BLaER1 treated with 17β-estradiol and CSF1 and Interleukin-3, amounts not matched to agents 10 nM and 100 nM (cell line): ENCODE measurements around the gene ATG10.

Experiments used
- H3K27ac ChIP-seq, 11 experiments: shearing (Covaris generic); formaldehyde crosslinking; 2 replicates each; pipeline ENCODE4 v1.8.1; 2022
- H3K27me3 ChIP-seq, 11 experiments: shearing (Covaris generic); formaldehyde crosslinking; 2 replicates each; pipeline ENCODE4 v1.8.1; 2022
- H3K36me3 ChIP-seq, 11 experiments: shearing (Covaris generic); formaldehyde crosslinking; 2 replicates each; pipeline ENCODE4 v1.8.1; 2022
- H3K4me1 ChIP-seq, 10 experiments: shearing (Covaris generic); formaldehyde crosslinking; 2 replicates each; pipeline ENCODE4 v1.8.1; 2022
- H3K4me2 ChIP-seq, 11 experiments: shearing (Covaris generic); formaldehyde crosslinking; 2 replicates each; pipeline ENCODE4 v1.8.1; 2022
- H3K4me3 ChIP-seq, 10 experiments: shearing (Covaris generic); formaldehyde crosslinking; 2 replicates each; pipeline ENCODE4 v1.8.1; 2022
- H3K9ac ChIP-seq, 11 experiments: shearing (Covaris generic); formaldehyde crosslinking; 2 replicates each; pipeline ENCODE4 v1.8.1; 2022
- H3K9me3 ChIP-seq, 11 experiments: shearing (Covaris generic); formaldehyde crosslinking; replicated peaks in 1 of 11; 2 replicates each; pipeline ENCODE4 v1.8.1; 2022
- H4K20me1 ChIP-seq, 11 experiments: shearing (Covaris generic); formaldehyde crosslinking; 2 replicates each; pipeline ENCODE4 v1.8.1; 2022
- Cebpa-rat ChIP-seq, 11 experiments: shearing (Covaris generic); IDR thresholded peaks; 2 replicates each; pipeline ENCODE4 v1.8.1; 2022

The ATG10 gene

GRCh38 chr5:82158755-82159413 lies 187.1 kb downstream of the ATG10 start:
- TF ChIP-seq Cebpa-rat (IDR thresholded peaks at IDR 0.05), result no peak
- Histone ChIP-seq H3K27me3 (no peaks in the 10 kb centered on the region), H3K36me3 (no peaks in the 10 kb centered on the region), H3K27ac (no peak overlapping the region), H3K9ac (no peak overlapping the region), H3K4me3 (no peak overlapping the region), H3K4me2 (no peak overlapping the region), H3K4me1 (no peaks in the 10 kb centered on the region), H4K20me1 (no peaks in the 10 kb centered on the region), H3K9me3 (no peaks in the 10 kb centered on the region)

- Histone ChIP-seq H3K4me3 (no peak overlapping the region), H3K9me3 (no peaks in the 10 kb centered on the region), H3K9ac (no peak overlapping the region), H3K36me3 (no peaks in the 10 kb centered on the region), H3K27ac (no peak overlapping the region), H3K27me3 (no peaks in the 10 kb centered on the region), H3K4me1 (peaks cover 0 to 13% (median 0%) of the 10 kb centered on the region in 10 experiments; a peak in 4 of 20 replicates), H3K4me2 (no peak overlapping the region), H4K20me1 (no peaks in the 10 kb centered on the region)
- TF ChIP-seq Cebpa-rat (IDR thresholded peaks at IDR 0.05), result no peak
Measured at GRCh38 chr5:82160948-82161347, 189.1 kb downstream of the ATG10 start.

- no peak for TF ChIP-seq Cebpa-rat (IDR thresholded peaks at IDR 0.05)
- Histone ChIP-seq H3K9me3 (no peaks in the 10 kb centered on the region), H3K4me2 (no peak overlapping the region), H4K20me1 (no peaks in the 10 kb centered on the region), H3K4me3 (no peak overlapping the region), H3K36me3 (no peaks in the 10 kb centered on the region), H3K9ac (no peak overlapping the region), H3K27ac (no peak overlapping the region), H3K4me1 (peaks cover 0 to 20% (median 0%) of the 10 kb centered on the region in 10 experiments; a peak in 4 of 20 replicates), H3K27me3 (no peaks in the 10 kb centered on the region)
Measured at GRCh38 chr5:82162573-82162972, 190.8 kb downstream of the ATG10 start.

GRCh38 chr5:82163452-82164175 lies 191.8 kb downstream of the ATG10 start:
- H3K9me3 ChIP-seq, result no peaks in the 10 kb centered on the region
- H3K27me3 ChIP-seq, result no peaks in the 10 kb centered on the region
- no peak overlapping the region for H3K27ac ChIP-seq
- no peaks in the 10 kb centered on the region for H4K20me1 ChIP-seq
- H3K9ac ChIP-seq, result no peak overlapping the region
- no peak overlapping the region for H3K4me3 ChIP-seq
- no peaks in the 10 kb centered on the region for H3K36me3 ChIP-seq
- no peak for TF ChIP-seq Cebpa-rat (IDR thresholded peaks at IDR 0.05)
- H3K4me2 ChIP-seq, result no peak overlapping the region
- peaks cover 0 to 23% (median 0%) of the 10 kb centered on the region in 10 experiments; a peak in 4 of 20 replicates for H3K4me1 ChIP-seq

- H3K4me3 ChIP-seq, result no peak overlapping the region
- peaks cover 0 to 23% (median 0%) of the 10 kb centered on the region in 10 experiments; a peak in 4 of 20 replicates for H3K4me1 ChIP-seq
- H3K27ac ChIP-seq, result peak overlapping the region in 1 of 11 experiments; percentile 47; a peak in 2 of 22 replicates
- H3K4me2 ChIP-seq, result 0 out of 22 replicates have a peak overlapping the region, but pooled peaks of 1 of the 11 experiments have one; percentile 23
- H3K27me3 ChIP-seq, result no peaks in the 10 kb centered on the region
- H3K36me3 ChIP-seq, result no peaks in the 10 kb centered on the region
- TF ChIP-seq Cebpa-rat (IDR thresholded peaks at IDR 0.05), result no peak
- no peaks in the 10 kb centered on the region for H3K9me3 ChIP-seq
- no peaks in the 10 kb centered on the region for H4K20me1 ChIP-seq
- H3K9ac ChIP-seq, result no peak overlapping the region
Measured at GRCh38 chr5:82164176-82164976, 192.6 kb downstream of the ATG10 start.

GRCh38 chr5:82164977-82165713 lies 193.3 kb downstream of the ATG10 start:
- peak overlapping the region in 1 of 11 experiments; percentile 47; a peak in 2 of 22 replicates for H3K27ac ChIP-seq

GRCh38 chr5:82165740-82166530 lies 194.1 kb downstream of the ATG10 start:
- no peaks in the 10 kb centered on the region for H3K9me3 ChIP-seq
- peak overlapping the region in 1 of 11 experiments; percentile 47; a peak in 1 of 22 replicates for H3K27ac ChIP-seq
- H3K4me2 ChIP-seq, result 0 out of 22 replicates have a peak overlapping the region, but pooled peaks of 2 of the 11 experiments have one; percentile 11 to 30
- no peaks in the 10 kb centered on the region for H3K36me3 ChIP-seq
- no peaks in the 10 kb centered on the region for H4K20me1 ChIP-seq
- H3K27me3 ChIP-seq, result no peaks in the 10 kb centered on the region
- H3K4me3 ChIP-seq, result no peak overlapping the region
- H3K9ac ChIP-seq, result 0 out of 22 replicates have a peak overlapping the region, but pooled peaks of 1 of the 11 experiments have one; percentile 32
- peaks cover 0 to 32% (median 0%) of the 10 kb centered on the region in 10 experiments; a peak in 5 of 20 replicates for H3K4me1 ChIP-seq
- no peak for TF ChIP-seq Cebpa-rat (IDR thresholded peaks at IDR 0.05)

More at GRCh38 chr5:82164977-82165713, 193.3 kb downstream of the ATG10 start:
- no peaks in the 10 kb centered on the region for H4K20me1 ChIP-seq
- TF ChIP-seq Cebpa-rat (IDR thresholded peaks at IDR 0.05), result no peak
- no peaks in the 10 kb centered on the region for H3K36me3 ChIP-seq
- H3K4me3 ChIP-seq, result no peak overlapping the region
- no peaks in the 10 kb centered on the region for H3K9me3 ChIP-seq
- H3K4me2 ChIP-seq, result 0 out of 22 replicates have a peak overlapping the region, but pooled peaks of 2 of the 11 experiments have one; percentile 11 to 30
- no peaks in the 10 kb centered on the region for H3K27me3 ChIP-seq
- H3K9ac ChIP-seq, result peak overlapping the region in 1 of 11 experiments; percentile 32; a peak in 1 of 22 replicates
- H3K4me1 ChIP-seq, result peaks cover 0 to 29% (median 0%) of the 10 kb centered on the region in 10 experiments; a peak in 5 of 20 replicates
